Measurements from ENCODE around the gene AHNAK2. TPM values are rescaled to one million over a fixed set of nuclear protein-coding genes. Genes with fewer than 3 reads are reported as not detected.
"Not testable (repeated sequence)": the region's sequence is repeated elsewhere in the genome, so short reads cannot be mapped to it uniquely, and the experiment has no call there.

AHNAK2 gene
- total RNA-seq, 1 donor from 2014 or later = 20.6 TPM

DNA sequence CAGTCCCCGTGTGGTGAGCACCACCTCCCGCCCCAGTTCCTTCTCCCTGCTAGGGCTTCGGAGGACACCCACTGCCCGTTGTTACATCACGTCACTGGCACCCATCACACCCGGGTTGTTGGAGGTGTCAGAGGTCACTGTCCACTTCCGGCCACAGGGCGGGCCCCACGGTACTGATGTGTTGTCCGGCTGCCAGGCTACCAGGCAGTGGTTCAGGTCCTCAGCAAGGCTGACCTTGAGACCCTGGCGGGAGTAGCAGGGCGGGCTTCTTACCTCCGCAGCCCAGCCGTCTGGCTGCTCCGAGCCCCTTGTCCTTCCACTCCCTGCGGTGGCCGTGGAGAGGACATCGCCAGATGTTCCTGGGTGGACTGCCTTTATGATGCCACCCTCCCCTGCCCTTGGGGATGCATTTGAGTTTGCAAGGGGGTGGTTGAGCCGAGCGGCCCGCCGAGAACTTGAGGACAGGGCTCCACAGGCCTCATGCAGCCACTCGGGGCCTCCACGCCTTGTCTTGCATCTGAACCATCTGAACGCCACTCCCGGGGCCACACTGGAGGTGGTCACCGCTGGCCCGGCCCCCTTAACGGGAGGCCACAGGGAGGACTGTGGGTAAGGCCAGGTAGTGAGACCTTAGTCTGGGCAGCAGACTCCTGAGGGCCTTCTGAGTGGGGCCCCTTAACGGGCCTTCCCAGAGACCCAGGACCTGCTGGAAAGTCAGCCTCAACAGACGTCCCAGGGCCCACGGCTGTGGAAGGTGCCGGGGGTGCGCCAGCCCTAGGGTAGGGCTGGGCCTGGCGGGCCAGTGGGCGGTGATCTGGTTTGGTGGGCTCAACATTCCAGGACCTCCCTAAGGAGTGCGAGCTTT, 80.6 kb downstream of the AHNAK2 start:
- DNase-seq = no peak

DNA sequence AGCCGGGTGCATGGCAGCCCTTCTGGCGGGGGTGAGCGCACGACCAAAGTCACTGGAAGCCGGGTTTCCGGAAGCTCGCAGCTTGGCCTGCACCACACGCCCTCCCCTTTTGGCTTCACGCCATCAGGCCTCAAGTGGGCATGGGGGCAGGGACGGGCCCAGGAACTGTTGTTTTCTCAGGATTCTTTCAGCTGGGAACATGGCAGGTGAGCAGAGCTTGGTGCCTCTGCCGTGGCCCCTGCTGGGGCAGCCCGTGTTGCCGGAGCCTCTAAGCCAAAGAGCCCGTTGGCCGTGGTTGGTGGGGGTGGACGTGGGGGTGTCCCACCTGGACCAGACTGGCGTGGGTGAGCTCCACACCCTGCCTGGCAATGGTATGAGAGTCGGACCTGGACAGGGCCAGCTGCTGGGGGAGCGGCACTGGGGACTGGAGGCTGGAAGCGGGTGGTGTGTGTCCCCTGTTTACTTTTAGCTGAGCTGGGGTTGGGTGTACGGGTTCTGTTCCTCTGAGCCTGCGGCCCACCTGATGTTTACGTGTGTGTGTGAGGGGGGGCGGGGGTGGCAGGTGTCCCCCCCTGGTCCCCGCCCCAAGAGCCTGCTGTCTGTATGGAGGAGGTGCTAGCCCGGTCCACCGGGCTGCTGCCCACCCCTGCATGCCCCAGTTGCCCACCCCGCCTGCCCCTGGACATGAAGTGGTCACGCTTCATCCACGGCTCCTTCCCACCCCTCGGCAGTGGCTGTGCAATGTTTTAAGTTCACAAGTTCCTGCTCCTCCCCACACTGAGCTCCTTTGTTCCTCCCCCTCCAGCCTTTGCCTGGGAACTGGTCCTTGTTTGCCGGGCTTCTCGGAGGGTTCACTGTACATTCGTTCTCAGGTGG, 82.2 kb downstream of the AHNAK2 start:
- DNase-seq = no peak

DNA sequence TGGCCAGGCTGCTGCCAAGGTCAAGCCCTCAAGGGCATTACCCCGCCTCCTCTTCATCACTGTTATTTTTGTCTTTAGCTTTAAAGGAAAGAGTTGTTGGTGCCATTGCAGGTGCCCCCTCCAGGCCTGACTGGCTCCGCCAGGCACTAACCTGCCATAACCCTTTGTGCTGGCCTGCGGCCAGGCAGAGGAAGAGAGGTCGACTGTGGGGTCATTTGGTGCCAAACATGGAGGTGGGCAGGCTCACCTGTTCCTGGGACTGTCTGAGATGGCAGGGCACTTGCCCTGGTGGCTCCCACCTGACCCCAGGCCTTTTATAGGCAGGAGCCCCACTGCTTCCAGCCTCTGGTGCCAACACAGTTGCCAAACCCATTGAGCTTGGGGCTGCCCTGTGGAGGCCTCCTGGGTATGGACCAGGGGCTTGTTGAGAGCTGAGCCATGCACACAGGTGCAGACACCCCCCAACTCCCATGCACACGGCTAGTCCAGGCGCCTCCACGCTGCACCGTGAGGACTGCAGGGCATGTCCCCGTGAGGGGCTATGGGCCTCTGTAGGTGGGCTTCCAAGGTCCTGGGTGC, 82.9 kb downstream of the AHNAK2 start:
- no peak for DNase-seq

DNA sequence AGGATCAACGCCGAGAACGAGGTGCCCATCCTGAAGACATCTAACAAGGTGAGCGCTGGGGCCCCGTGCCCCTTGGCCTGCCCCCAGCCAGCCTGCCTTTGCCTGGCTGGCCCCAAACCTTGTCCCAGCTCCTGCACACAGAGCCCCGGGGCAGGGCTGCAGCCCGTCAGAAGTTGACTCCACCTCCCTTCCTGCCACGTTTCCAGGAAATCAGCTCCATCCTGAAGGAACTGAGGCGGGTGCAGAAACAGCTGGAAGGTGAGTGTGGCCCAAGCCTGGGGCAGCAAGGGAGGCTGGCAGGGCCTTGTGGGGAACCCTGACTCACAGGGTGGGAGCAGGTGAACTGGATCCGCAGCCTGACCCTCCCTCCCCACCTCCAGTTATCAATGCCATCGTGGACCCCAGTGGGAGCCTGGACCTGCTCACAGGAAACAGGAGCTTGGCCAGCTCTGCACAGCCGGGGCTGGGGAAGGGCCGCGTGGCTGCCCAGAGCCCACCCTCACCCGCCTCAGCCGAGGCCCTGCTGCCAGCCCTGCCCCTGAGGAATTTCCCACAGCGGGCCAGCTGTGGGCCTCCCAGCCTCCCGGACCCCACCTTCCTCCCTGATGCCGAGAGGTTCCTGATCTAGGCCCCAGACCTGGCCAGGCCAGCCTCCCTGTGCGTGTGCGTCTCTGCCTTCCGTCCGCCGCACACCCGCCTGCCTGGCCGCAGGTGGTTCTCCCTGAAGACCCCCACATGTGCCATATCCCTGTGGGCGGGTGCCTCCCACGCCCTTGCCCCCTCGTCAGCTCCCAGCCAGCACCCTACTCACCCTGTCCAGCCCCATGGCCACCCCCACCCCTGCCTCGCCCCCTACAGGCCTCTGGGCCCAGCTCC, 83.6 kb downstream of the AHNAK2 start:
- no peak for DNase-seq

DNA sequence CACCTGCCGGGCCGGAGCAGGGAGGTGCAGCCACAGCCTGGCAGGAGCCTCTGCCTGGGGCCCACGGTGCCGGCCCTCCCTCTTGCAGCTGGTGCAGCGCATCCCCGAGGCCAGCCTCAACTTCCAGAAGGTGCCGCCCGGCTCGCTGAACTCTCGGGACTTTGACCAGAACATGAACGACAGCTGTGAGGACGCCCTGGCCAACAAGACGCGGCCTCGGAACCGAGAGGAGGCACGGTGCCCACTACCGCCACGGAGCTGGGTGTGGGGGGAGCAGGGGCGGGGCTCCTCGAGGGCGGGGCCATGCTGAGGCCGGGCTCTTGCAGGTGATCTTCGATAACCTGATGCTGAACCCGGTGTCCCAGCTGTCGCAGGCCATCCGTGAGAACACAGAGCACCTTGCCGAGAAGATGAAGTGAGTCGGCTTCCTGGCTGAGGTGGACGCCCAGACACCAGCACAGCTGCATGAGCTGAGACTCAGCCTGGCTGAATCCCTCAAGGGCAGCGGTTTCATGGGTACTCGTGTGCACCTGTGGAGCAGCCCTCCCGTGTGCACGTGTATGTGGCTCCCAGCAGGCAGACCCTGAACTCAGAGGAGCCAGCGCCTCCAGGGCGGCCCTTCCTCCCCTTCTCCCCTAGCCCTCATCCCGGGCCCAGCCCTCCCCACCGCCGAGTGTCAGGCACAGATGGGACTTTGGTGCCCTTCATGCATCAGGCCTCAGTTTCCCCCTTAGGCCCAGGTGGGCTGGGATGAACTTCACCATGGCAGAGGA, 84.6 kb downstream of the AHNAK2 start:
- no peak for DNase-seq

DNA sequence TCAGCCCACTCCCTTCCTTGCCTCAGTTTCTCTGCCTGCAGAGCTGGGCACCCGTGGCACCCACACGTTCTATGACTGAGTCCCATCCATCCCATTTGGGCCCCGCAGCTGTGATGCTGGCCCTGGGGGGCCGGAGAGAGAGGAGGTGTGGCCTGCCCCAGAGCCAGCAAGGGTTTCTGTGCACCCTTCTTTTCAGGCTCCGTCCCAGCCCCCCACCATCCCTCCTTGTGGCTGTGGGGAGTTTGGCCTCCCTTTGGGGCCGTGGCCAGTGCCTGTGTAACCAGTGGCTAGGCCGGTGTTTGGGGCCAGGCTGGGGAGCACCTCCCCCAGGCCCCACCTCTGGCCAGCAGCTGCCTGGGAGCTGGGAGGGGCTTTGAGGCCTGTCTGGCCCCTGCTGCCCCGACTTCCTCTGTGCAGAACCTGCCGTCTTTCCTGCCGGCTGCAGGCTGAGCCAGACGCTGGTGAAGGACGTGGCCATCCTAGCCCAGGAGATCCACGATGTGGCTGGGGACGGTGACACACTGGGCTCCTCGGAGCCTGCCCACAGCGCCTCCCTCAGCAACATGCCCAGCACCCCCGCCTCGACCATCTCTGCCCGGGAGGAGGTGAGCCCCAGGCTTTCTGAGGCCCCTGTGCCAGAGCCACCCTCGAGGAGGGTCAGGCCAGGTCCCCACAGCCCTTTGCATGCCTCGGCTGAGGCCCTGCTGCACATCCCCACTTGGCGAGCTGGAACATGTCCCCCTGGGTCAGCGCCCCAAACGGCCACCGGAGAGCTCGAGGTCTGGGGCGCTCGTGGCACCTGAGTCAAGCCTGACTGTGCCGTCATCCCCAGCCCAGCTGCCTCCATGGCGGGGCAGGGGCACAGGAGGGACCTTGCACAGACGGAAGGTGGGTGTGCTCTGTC, 85.4 kb downstream of the AHNAK2 start:
- DNase-seq = no peak

DNA sequence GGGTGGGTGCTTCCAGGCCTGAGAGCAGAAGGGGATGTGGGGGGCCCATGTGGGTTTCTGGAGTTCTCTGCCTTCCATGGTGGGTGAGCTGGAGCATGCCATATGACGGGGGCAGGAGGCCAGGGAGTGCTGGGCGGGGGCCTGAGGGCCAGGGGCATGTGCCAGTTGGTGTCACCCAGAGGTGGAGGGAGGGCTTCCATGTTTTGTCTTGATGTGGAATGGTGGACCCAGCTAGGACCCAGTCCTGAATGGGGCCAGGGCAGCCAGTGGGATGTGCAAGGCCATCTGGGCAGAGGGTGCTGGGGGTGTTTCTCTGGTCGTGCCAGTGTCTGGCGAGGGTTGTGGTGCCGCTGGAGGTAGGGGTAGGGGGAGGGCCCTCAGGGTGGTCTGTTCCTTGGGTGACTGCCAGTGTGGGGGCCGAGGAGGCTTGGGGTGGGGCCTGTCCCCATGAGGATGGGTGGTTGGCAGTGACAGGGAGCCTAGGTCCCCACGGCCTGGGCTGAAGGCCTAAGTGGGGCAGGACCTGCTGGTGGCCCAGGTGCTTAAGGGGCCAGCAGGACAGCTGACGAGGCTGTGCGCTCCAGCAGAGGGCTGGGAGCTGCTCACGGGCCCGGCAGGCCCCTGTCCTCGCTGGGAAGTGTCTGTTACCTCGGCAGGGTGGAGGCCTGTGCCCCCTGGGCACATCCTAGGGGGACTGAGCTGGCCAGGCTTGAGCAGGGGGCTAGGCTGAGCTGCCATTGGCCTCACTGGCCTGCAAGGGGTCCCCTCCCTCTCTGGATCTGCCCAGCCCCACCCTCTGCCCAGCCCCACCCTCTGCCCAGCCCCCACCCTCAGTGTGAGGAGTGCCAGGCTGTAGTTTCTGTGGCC, 86.3 kb downstream of the AHNAK2 start:
- no peak for DNase-seq

DNA sequence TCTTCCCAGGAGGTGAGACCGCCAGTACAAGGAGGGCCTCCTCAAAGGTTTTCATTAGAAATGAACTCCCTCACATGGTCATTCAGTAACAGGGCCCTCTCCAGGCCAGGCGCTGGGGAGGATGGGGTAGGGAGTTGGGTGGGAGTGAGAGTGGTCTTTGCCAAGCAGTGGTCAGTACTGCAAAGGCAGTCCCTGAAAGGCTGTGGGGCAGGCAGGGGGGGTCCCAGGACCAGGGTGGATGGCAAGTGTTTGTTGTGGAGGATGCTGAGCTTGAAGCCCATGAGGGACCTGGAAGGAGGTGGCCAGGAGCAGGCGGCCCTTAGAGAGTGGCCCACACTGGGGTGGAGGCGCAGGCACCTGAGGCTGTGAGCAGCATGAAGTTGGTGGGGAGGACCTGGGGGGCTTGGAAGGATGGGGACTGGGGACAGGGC, 87.0 kb downstream of the AHNAK2 start:
- no peak for DNase-seq

DNA sequence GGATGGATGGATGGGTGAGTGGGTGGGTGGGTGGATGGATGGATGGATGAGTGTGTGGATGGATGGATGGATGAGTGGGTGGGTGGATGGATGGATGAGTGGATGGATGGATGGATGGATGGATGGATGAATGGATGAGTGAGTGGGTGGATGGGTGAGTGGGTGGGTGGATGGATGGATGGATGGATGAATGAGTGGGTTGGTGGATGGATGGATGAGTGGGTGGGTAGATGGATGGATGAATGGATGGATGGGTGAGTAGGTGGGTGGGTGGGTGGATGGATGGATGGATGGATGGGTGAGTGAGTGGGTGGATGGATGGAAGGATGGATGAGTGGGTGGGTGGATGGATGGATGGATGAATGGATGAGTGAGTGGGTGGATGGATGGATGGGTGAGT, 87.9 kb downstream of the AHNAK2 start:
- not testable (repeated sequence) for DNase-seq

DNA sequence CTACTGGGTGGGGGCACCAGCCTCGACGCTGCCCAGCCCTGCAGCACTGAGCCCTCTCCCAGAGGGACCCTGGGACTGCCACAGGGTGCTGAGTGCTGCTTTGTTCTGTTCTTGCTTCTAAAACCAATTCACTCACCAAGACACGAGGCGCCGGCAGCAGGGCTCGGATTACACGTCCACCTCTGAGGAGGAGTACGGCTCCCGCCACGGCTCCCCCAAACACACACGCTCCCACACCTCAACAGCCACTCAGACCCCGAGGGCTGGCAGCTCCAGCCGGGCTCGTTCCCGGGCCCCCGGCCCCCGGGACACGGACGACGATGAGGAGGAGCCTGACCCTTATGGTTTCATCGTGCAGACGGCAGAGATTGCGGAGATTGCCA, 88.8 kb downstream of the AHNAK2 start:
- DNase-seq = no peak

DNA sequence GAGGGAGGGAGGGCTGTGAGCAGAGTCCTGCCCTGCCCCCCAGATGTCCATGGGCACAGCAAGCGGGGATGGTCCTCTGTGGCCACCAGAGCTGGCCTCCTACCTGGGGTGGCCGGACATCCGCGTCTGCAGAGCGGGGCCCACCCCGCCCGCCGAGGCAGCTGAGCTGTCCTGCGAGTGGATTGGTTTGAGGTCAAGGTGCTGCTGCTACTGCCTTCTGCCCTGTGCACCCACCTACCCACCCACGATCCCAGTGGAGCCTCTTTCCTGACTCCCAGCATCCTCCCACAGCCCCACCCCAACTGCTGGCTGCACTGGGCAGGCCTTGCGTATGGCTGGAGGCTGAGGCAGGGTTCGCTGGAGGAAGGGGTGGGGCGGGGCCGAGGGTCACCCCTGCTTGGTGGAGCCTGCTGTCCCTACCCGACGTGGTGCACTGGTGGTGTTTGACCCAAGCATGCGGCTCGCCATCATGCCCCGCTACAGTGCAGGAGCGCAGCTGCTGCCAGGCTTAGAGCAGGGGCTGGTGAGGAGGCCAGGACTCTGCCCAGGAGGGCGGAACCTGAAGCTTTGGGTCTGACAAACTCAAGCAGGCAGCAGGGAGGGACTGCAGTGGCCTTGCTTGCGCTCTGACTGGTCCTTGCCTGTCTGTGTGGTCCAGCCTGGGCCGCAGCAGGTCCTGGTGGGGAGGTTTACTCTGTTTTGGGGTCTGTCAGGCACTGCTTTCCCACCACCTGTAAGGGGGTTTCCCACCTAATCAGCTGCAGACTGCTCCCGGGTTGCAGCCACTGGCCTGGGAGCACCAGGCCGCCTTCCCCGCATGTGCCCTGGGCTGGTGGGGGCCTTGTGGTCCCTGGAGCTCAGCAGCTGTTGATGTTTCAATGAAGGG, 89.4 kb downstream of the AHNAK2 start:
- no peak for DNase-seq

DNA sequence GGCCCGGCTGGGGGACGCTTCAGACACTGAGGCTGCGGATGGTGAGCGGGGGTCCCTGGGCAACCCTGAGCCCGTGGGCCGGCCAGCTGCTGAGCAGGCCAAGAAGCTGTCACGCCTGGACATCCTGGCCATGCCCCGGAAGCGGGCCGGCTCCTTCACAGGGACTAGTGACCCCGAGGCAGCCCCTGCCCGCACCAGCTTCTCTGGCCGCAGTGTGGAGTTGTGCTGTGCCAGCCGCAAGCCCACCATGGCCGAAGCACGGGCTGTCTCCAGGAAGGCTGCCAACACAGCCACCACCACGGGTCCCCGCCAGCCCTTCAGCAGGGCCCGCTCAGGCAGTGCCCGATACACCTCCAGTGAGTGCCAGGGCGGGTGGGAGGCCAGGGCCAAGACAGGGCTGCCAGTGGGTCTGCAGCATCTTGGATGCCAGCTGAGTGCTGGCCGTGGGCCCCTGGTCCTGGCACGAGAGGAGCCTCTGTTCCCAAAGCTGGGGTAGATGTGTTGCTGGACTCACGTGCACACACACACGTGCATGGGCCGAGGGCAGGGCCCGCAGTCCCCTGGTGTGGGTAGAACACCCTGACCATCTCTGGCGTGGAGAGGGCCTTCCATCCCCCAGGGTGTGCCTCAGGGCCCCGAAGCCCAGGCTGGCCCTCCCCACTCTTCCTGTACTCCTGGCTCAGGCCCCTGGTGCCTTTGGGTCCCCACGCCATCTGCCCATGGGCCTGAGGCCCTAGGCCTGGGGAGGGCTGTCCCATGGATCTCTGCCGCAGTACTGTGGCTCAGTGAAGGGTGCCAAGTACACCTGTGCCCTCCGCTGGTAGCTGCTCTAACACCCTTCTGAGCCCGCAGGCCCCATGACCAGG, 90.3 kb downstream of the AHNAK2 start:
- DNase-seq = no peak

Other genes with a start within 250 kb of the AHNAK2 start
- 21.2 TPM for gene SIVA1, start 225.2 kb downstream of the AHNAK2 start, total RNA-seq
- 102 TPM for gene AKT1, start 182.6 kb downstream of the AHNAK2 start, total RNA-seq
- 0.94 TPM for gene ZBTB42, start 177.3 kb downstream of the AHNAK2 start, total RNA-seq
- gene CEP170B, start 113.1 kb downstream of the AHNAK2 start, total RNA-seq = 22.8 TPM
- 5.8 TPM for gene PLD4, start 53.5 kb downstream of the AHNAK2 start, total RNA-seq
- 10.1 TPM for gene CLBA1, start 7.4 kb upstream of the AHNAK2 start, total RNA-seq
- 11.1 TPM for gene CDCA4, start 42.7 kb upstream of the AHNAK2 start, total RNA-seq
- 0.94 TPM for gene GPR132, start 87.1 kb upstream of the AHNAK2 start, total RNA-seq
- 31.7 TPM for gene JAG2, start 190.4 kb upstream of the AHNAK2 start, total RNA-seq
- 18.2 TPM for gene NUDT14, start 202.9 kb upstream of the AHNAK2 start, total RNA-seq